ENCODE data around the gene TGM6. TPM values are rescaled to one million over a fixed set of nuclear protein-coding genes. Genes with fewer than 3 reads are reported as not detected.

TGM6 gene
- total RNA-seq, 1 donor: not detected

DNA sequence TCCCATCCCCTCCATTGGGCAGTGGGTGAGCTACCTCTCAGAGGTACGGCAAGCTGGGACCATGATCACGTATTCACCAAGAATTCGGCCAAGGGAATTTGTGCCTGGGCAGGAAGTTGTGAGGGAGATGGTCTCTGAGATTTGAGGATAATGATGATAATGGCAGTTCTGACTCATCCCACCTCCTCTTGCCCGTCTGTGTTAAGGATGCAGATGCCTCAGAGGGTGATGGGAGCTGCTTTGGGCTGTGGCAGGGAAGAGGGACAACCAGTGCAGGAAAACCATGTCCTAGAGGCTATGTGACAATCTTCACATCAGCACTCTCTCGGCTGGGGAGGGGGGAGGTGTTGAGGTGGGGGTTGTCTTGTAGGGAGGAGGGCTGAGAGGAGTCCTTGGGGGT, 4.3 kb downstream of the TGM6 start:
- no peak overlapping the region for H3K4me3 ChIP-seq (ENCODE audit: low read depth, low read length)
- DNase-seq (ENCODE audit: low read depth): no peak
- no peak for TF ChIP-seq CTCF (IDR thresholded peaks at IDR 0.05; ENCODE audit: insufficient read depth, low read depth, low read length)

GRCh38 chr20:2385496-2385895, 4.8 kb downstream of the TGM6 start:
- DNase-seq (ENCODE audit: low read depth): no peak
- no peak overlapping the region for H3K4me3 ChIP-seq (ENCODE audit: low read depth, low read length)
- no peak for TF ChIP-seq CTCF (IDR thresholded peaks at IDR 0.05; ENCODE audit: insufficient read depth, low read depth, low read length)

DNA sequence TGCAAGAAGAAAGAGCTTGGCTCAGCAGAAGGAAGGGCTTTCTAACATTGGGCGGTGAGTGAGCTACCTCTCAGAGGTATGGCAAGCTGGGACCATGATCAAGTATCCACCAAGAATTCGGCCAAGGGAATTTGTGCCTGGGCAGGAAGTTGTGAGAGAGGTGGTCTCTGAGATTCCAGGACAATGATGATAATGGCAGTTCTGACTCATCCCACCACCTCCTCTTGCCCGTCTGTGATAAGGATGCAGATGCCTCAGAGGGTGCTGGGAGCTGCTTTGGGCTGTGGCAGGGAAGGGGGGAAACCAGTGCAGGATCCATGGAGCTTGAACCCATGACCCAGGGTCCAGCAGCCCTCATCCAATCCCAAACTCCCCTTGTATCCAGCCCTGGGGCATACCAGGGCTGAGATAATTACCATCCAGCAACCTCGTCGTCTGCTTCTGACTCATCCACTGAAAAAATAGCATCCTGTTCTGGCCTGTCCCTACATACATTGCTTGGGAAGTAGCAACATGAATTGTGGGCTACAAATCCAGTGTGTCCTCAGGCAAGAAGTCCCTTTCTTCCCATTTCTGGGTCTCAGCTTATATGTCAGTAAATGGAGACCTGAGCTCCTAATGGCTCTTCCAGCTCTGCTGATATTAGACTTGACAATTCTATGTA, 5.9 kb downstream of the TGM6 start:
- peak; percentile 6 for DNase-seq (ENCODE audit: low read depth)
- H3K4me3 ChIP-seq (ENCODE audit: low read depth, low read length): no peak overlapping the region
- no peak for TF ChIP-seq CTCF (IDR thresholded peaks at IDR 0.05; ENCODE audit: insufficient read depth, low read depth, low read length)

- no peak overlapping the region for H3K4me3 ChIP-seq (ENCODE audit: low read depth, low read length)
- peak; percentile 41 for TF ChIP-seq CTCF (IDR thresholded peaks at IDR 0.05; ENCODE audit: insufficient read depth, low read depth, low read length)
- DNase-seq (ENCODE audit: low read depth): peak; percentile 16
Observed at GRCh38 chr20:2387180-2387577, 6.5 kb downstream of the TGM6 start.

DNA sequence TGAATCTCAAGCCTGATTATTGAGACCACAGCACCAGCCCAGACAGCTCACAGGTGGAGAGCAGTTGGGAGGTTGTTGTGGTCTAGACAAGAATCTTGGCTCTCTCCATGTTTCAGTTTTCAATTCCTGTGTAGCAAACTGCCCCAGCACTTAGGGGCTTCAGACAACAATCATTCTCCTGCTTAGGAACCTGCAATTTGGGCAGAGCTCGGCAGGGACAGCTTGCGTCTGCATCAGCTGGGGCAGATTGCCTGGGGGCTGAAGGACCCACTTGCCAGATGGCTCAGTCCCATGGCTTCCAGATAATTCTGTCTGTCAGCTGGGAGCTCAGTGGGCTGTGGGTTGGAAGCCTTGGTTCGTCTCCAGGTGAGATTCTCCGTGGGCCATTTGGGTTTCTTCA, 6.9 kb downstream of the TGM6 start:
- H3K4me3 ChIP-seq (ENCODE audit: low read depth, low read length): no peak overlapping the region
- no peak for DNase-seq (ENCODE audit: low read depth)
- no peak for TF ChIP-seq CTCF (IDR thresholded peaks at IDR 0.05; ENCODE audit: insufficient read depth, low read depth, low read length)

DNA sequence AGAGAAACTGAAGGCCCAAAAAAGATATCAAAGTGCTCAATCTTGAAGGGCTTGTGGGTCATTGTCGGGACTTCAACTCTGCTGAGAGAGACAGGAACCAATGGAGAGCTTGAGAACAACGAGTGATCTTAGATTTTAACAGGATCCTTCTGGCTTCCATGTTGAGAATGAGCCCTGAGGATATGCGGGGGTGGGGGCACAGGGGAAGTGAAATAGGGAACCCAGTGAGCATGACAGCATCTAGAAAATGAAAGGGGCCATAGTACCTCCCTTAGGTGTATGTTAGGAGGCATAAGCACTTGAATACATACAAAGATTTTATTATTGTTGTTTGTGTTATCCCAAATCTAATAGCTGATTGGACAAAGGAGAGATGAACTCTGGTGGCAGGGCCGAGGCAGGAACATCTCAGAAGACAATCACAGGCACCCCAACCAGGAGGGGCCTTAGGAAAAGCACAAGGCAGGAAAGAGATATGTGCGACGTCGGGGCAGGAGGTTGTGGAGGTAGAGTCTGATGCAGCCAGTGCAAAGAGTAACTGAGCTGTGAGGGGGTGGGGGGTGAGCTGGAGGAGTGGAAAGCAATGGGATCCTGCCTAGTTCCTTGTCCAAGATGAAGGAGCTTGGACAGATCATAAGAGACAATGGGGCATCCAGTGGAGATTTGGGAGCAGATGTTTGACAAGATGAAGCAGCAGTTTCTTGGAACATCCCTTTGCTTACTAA, 10.4 kb downstream of the TGM6 start:
- no peak for TF ChIP-seq CTCF (IDR thresholded peaks at IDR 0.05; ENCODE audit: insufficient read depth, low read depth, low read length)
- no peak overlapping the region for H3K4me3 ChIP-seq (ENCODE audit: low read depth, low read length)
- DNase-seq (ENCODE audit: low read depth): no peak
